ENCODE data around the gene ACTL10.

ACTL10 gene

DNA sequence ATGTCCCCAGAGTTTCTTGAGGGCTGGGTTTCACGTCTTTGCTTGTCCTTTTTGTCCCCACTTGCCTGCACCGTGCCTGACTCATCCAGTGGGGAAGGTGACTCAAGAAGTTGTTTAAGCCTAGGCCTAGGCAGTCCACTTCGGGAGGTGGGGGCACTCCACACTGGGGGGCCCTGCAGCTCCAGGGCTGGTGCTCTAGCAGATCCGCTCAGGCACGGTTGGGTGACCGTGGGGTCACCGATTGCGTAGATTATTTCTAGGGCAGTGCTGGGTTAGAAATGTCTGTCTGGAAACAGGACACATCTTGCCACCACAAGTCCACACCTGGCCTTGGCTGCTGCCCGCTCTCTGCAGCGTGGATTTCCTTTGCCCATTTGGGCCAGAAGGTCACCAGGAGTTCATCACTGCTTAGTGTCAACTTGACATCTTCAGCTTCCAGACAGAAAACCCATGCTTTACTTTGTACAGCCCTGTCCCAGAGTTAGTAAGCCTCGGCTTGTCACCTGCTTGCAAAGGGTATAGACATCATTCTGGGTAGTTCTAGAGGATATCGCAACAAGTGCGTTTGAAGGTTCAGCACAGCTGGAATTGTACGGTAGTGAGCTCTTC lies 18.2 kb upstream of the ACTL10 start:
- TF ChIP-seq, protein P1, sequence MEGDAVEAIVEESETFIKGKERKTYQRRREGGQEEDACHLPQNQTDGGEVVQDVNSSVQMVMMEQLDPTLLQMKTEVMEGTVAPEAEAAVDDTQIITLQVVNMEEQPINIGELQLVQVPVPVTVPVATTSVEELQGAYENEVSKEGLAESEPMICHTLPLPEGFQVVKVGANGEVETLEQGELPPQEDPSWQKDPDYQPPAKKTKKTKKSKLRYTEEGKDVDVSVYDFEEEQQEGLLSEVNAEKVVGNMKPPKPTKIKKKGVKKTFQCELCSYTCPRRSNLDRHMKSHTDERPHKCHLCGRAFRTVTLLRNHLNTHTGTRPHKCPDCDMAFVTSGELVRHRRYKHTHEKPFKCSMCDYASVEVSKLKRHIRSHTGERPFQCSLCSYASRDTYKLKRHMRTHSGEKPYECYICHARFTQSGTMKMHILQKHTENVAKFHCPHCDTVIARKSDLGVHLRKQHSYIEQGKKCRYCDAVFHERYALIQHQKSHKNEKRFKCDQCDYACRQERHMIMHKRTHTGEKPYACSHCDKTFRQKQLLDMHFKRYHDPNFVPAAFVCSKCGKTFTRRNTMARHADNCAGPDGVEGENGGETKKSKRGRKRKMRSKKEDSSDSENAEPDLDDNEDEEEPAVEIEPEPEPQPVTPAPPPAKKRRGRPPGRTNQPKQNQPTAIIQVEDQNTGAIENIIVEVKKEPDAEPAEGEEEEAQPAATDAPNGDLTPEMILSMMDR (IDR thresholded peaks at IDR 0.05; ENCODE audit: low read depth, low read length, missing control alignments), result no peak
- DNase-seq (ENCODE audit: low read depth), result no peak
- in situ Hi-C loops (cut with HindIII; ENCODE audit: low sequenced_read_pairs), result no loop called here
- H3K4me3 ChIP-seq (ENCODE audit: low read depth, low read length), result no peak overlapping the region

GRCh38 chr20:33649201-33649681 lies 17.5 kb upstream of the ACTL10 start:
- no peak for DNase-seq (ENCODE audit: low read depth)
- in situ Hi-C loops (cut with HindIII; ENCODE audit: low sequenced_read_pairs), result no loop called here
- no peak overlapping the region for H3K4me3 ChIP-seq (ENCODE audit: low read depth, low read length)
- TF ChIP-seq, protein P1 (IDR thresholded peaks at IDR 0.05; ENCODE audit: low read depth, low read length, missing control alignments), result no peak

- DNase-seq (ENCODE audit: low read depth), result no peak
- in situ Hi-C loops (cut with HindIII; ENCODE audit: low sequenced_read_pairs), result no loop called here
- TF ChIP-seq, protein P1 (IDR thresholded peaks at IDR 0.05; ENCODE audit: low read depth, low read length, missing control alignments), result no peak
- no peak overlapping the region for H3K4me3 ChIP-seq (ENCODE audit: low read depth, low read length)
These were observed 16.5 kb upstream of the ACTL10 start for GRCh38 chr20:33650111-33650752.

GRCh38 chr20:33650753-33651561 lies 15.8 kb upstream of the ACTL10 start:
- no peak overlapping the region for H3K4me3 ChIP-seq (ENCODE audit: low read depth, low read length)
- in situ Hi-C loops (cut with HindIII; ENCODE audit: low sequenced_read_pairs), result no loop called here
- no peak for DNase-seq (ENCODE audit: low read depth)
- TF ChIP-seq, protein P1 (IDR thresholded peaks at IDR 0.05; ENCODE audit: low read depth, low read length, missing control alignments), result no peak

GRCh38 chr20:33651562-33652048 lies 15.1 kb upstream of the ACTL10 start:
- DNase-seq (ENCODE audit: low read depth), result no peak

More at GRCh38 chr20:33651562-33652048, 15.1 kb upstream of the ACTL10 start:
- in situ Hi-C loops (cut with HindIII; ENCODE audit: low sequenced_read_pairs), result no loop called here
- H3K4me3 ChIP-seq (ENCODE audit: low read depth, low read length), result no peak overlapping the region
- TF ChIP-seq, protein P1 (IDR thresholded peaks at IDR 0.05; ENCODE audit: low read depth, low read length, missing control alignments), result no peak

All from astrocyte of the cerebellum (primary cell).